IMR-90 (cell line): ENCODE data around the gene EBF4. TPM values are rescaled to one million over a fixed set of nuclear protein-coding genes. Genes with fewer than 3 reads are reported as not detected.

Experiments
- ATAC-seq: fragments of 200-7000 bp; cut with Tn5 transposase; 2 replicates; pipeline ENCODE4 v1.9.1; 2020; ENCODE audit warnings: low read depth, mild to moderate bottlenecking, moderate library complexity
- BruUV-seq: library from RNA; stranded (reverse); fragments of 400-500 nt; replicated peaks from 2 replicates; lab custom pipeline; 2021; lab: Mats Ljungman, UMichigan
- CTCF ChIA-PET: fragments of 300-600 bp; formaldehyde crosslinking; extraction: SDS; loops from one replicate; lab custom pipeline; 2021; ENCODE audit warnings: antibody characterized with exemption; lab: Yijun Ruan, JAX
- POLR2A ChIA-PET: fragments of 300-600 bp; sonication (Branson Sonifier 250); formaldehyde crosslinking; loops from one replicate; lab custom pipeline; 2022; ENCODE audit warnings: antibody characterized with exemption; ENCODE audit not compliant: unreplicated experiment; lab: Charles Lee
- DNase-seq: peaks from one replicate; pipeline ENCODE4 v3.0.0; 2013
- H2AFZ ChIP-seq: replicated peaks from 2 replicates; pipeline ENCODE3; 2013; ENCODE audit warnings: low read length, mild to moderate bottlenecking; ENCODE audit not compliant: poor library complexity
- H2AK5ac ChIP-seq: 2 replicates; pipeline ENCODE4 v1.6.1; 2013; ENCODE audit warnings: low read depth, low read length, inconsistent platforms
- H2AK9ac ChIP-seq: replicated peaks from 2 replicates; pipeline ENCODE3; 2013; ENCODE audit warnings: mild to moderate bottlenecking, low read depth, low read length, moderate library complexity; ENCODE audit not compliant: poor library complexity
- H2BK120ac ChIP-seq: 2 replicates; pipeline ENCODE4 v1.6.1; 2013; ENCODE audit warnings: low read depth, low read length, inconsistent platforms
- H2BK15ac ChIP-seq: 3 replicates; pipeline ENCODE4 v1.6.1; 2013; ENCODE audit warnings: low read depth, low read length, inconsistent platforms
- H2BK20ac ChIP-seq: 2 replicates; pipeline ENCODE4 v1.6.1; 2013; ENCODE audit warnings: low read depth, mild to moderate bottlenecking, inconsistent platforms, low read length, moderate library complexity
- H2BK5ac ChIP-seq: 2 replicates; pipeline ENCODE4 v1.6.1; 2013; ENCODE audit warnings: mild to moderate bottlenecking, low read depth, low read length, inconsistent platforms; ENCODE audit not compliant: poor library complexity, severe bottlenecking
- H3K14ac ChIP-seq: replicated peaks from 2 replicates; pipeline ENCODE4 v1.6.1; 2013; ENCODE audit warnings: low read depth, low read length, inconsistent platforms
- H3K18ac ChIP-seq: 2 replicates; pipeline ENCODE4 v1.6.1; 2013; ENCODE audit warnings: low read depth, low read length, control low read depth
- H3K23ac ChIP-seq: 2 replicates; pipeline ENCODE4 v1.6.1; 2013; ENCODE audit warnings: low read depth, low read length, inconsistent platforms
- H3K27ac ChIP-seq: 2 replicates; pipeline ENCODE4 v1.5.1; 2013; ENCODE audit warnings: mild to moderate bottlenecking, control low read depth, low read length; ENCODE audit not compliant: insufficient read depth
- H3K27me3 ChIP-seq: 2 replicates; pipeline ENCODE4 v1.6.1; 2013; ENCODE audit warnings: low read length; ENCODE audit not compliant: control insufficient read depth, insufficient read depth
- H3K36me3 ChIP-seq: 2 replicates; pipeline ENCODE4 v1.6.1; 2013; ENCODE audit warnings: low read length, mixed read lengths; ENCODE audit not compliant: control insufficient read depth, insufficient read depth
- H3K4ac ChIP-seq: 2 replicates; pipeline ENCODE4 v1.6.1; 2013; ENCODE audit warnings: low read depth, low read length, inconsistent platforms
- H3K4me1 ChIP-seq: 2 replicates; pipeline ENCODE4 v1.6.1; 2013; ENCODE audit warnings: low read length, mixed read lengths; ENCODE audit not compliant: control insufficient read depth, insufficient read depth
- H3K4me2 ChIP-seq: 2 replicates; pipeline ENCODE4 v1.6.1; 2013; ENCODE audit warnings: low read depth, mild to moderate bottlenecking, control low read depth, low read length, moderate library complexity
- H3K4me3 ChIP-seq: 2 replicates; pipeline ENCODE4 v1.5.1; 2013; ENCODE audit warnings: low read depth, mild to moderate bottlenecking, control low read depth, low read length, moderate library complexity; ENCODE audit not compliant: insufficient read depth
- H3K56ac ChIP-seq: 2 replicates; pipeline ENCODE4 v1.6.1; 2013; ENCODE audit warnings: low read length, inconsistent platforms; ENCODE audit not compliant: insufficient read depth; ENCODE audit errors: extremely low read depth
- H3K79me1 ChIP-seq, 2 experiments: 2 replicates each; pipeline ENCODE4 v1.6.1; 2013; ENCODE audit warnings: low read length in 2 of 2, inconsistent platforms in 1 of 2, low read depth in 1 of 2
- H3K9ac ChIP-seq: 2 replicates; pipeline ENCODE4 v1.6.1; 2013; ENCODE audit warnings: low read depth, low read length, control low read depth
- H3K9me1 ChIP-seq: 2 replicates; pipeline ENCODE4 v1.6.1; 2013; ENCODE audit warnings: low read length, inconsistent platforms; ENCODE audit not compliant: insufficient read depth
- H3K9me3 ChIP-seq: 2 replicates; pipeline ENCODE4 v1.6.1; 2013; ENCODE audit warnings: low read length; ENCODE audit not compliant: control insufficient read depth, insufficient read depth
- H4K20me1 ChIP-seq: 2 replicates; pipeline ENCODE4 v1.6.1; 2013; ENCODE audit warnings: low read length, inconsistent platforms; ENCODE audit not compliant: insufficient read depth
- H4K5ac ChIP-seq: 2 replicates; pipeline ENCODE4 v1.6.1; 2013; ENCODE audit warnings: mild to moderate bottlenecking, low read depth, low read length, control low read depth
- H4K8ac ChIP-seq, 2 experiments: 2 replicates each; pipeline ENCODE4 v1.6.1; 2013; ENCODE audit warnings: low read depth in 2 of 2, low read length in 2 of 2, control low read depth in 1 of 2, inconsistent platforms in 1 of 2
- H4K91ac ChIP-seq: 2 replicates; pipeline ENCODE4 v1.6.1; 2013; ENCODE audit warnings: low read depth, low read length, inconsistent platforms; ENCODE audit not compliant: insufficient read depth
- FOS ChIP-seq: fragments of 150-350 bp; IDR thresholded peaks from 2 replicates; pipeline ENCODE4 v1.6.1; 2016; ENCODE audit warnings: low read depth, low read length
- MAZ ChIP-seq: IDR thresholded peaks from 2 replicates; pipeline ENCODE4 v1.6.1; 2012; ENCODE audit warnings: low read depth, mild to moderate bottlenecking, low read length, improper control_type of control experiment, moderate library complexity, borderline replicate concordance
- MXI1 ChIP-seq: IDR thresholded peaks from 2 replicates; pipeline ENCODE4 v1.6.1; 2012; ENCODE audit warnings: low read depth, mild to moderate bottlenecking, low read length, moderate library complexity, borderline replicate concordance
- POLR2A ChIP-seq: IDR thresholded peaks from 2 replicates; pipeline ENCODE4 v1.6.1; 2012; ENCODE audit warnings: mild to moderate bottlenecking, low read depth, low read length
- RCOR1 ChIP-seq: IDR thresholded peaks from 2 replicates; pipeline ENCODE4 v1.6.1; 2012; ENCODE audit warnings: mild to moderate bottlenecking, low read length, improper control_type of control experiment; ENCODE audit not compliant: insufficient replicate concordance
- WGBS, 2 experiments: methylation state at CpG; one replicate each; pipeline versions ENCODE4 v1.1.5 to v1.1.7; 2013; ENCODE audit warnings: missing lambda C conversion rate in 2 of 2; ENCODE audit not compliant: insufficient read length in 1 of 2; ENCODE audit errors: extremely low coverage in 2 of 2; 5-methylcytosine and 5-hydroxymethylcytosine counted together
- dilution Hi-C: fragments of 300-500 bp; cut with HindIII; formaldehyde crosslinking; loops from one replicate; pipeline ENCODE4 v1.14.3; 2018; ENCODE audit warnings: low sequenced_read_pairs; ENCODE audit not compliant: unreplicated experiment
- in situ Hi-C: fragments of 300-500 bp; cut with MboI; formaldehyde crosslinking; loops from 3 replicates; pipeline ENCODE4 v1.14.3; 2019; ENCODE audit warnings: low sequenced_read_pairs, inconsistent platforms, mixed read lengths
- intact Hi-C: fragments of 100-400 bp; cut with micrococcal nuclease; formaldehyde crosslinking; loops from 2 replicates; pipeline ENCODE4 v1.10.0; 2022
- polyA plus RNA-seq, 3 experiments: library from polyadenylated mRNA; depleted of rRNA; stranded (reverse); fragments of >200 nt; gene quantifications; 2 replicates each; pipeline ENCODE4 v1.2.3, GENCODE V29; 2012; ENCODE audit warnings: low replicate concordance in 1 of 3
- total RNA-seq: library from RNA; depleted of rRNA; stranded (reverse); fragments of >200 nt; gene quantifications from 2 replicates; pipeline ENCODE4 v1.2.3, GENCODE V29; 2012
- TF ChIP-seq, protein P1 (sequence below): conservative IDR thresholded peaks from 2 replicates; pipeline ENCODE4 v1.5.1; 2012; ENCODE audit warnings: mild to moderate bottlenecking, low read depth, low read length, improper control_type of control experiment

Gene EBF4
- total and polyA plus RNA-seq, 2 of the 4 experiments (the other 2 are of a cell fraction): 0.18 to 1.1 TPM

DNA sequence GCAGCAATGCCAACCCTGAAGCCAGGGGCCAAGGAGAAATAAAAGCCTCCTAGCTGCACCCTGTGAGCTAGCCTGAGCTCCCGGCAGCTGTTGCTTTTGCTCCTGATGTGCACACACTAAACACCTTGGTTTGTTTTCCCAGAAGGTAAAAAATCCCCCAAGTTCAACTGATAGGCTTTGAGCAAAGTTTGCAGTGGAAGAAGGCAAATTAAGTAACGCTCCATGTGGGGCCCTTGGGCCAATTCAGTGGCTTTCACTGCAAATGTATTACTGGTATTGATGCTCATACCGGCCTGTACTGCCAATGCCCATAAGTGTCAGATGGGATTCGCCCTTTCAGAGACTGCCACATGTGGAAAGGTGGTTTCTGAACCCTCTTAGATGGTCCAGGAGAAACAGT lies 19.1 kb upstream of the EBF4 start:
- in situ Hi-C loops (no loop called here), intact Hi-C loops (no loop called here), dilution Hi-C loops (no loop called here)
- Histone ChIP-seq H3K36me3 (no peaks in the 10 kb centered on the region), H3K18ac (no peak overlapping the region), H3K9ac (no peak overlapping the region), H3K14ac (no peak overlapping the region), H2BK120ac (no peak overlapping the region), H3K4me2 (no peak overlapping the region), H3K79me1 (no peaks in the 10 kb centered on the region), H3K4me1 (no peaks in the 10 kb centered on the region), H4K20me1 (no peaks in the 10 kb centered on the region), H4K5ac (no peak overlapping the region), H3K9me1 (no peaks in the 10 kb centered on the region), H4K91ac (no peak overlapping the region), H2AK5ac (no peak overlapping the region), H2AFZ (peak overlapping the region; percentile 54), H2BK20ac (no peak overlapping the region), H3K4ac (no peak overlapping the region), H3K4me3 (no peak overlapping the region), H2AK9ac (peak overlapping the region; percentile 34), H3K56ac (no peak overlapping the region), H3K23ac (no peak overlapping the region), H2BK5ac (no peak overlapping the region), H3K27ac (no peak overlapping the region), H3K9me3 (no peaks in the 10 kb centered on the region), H4K8ac (no peak overlapping the region), H3K27me3 (peaks cover 22% of the 10 kb centered on the region), H2BK15ac (no peak overlapping the region)
- ChIA-PET CTCF (no interaction called here), POLR2A (no interaction called here)
- no TSS peak for BruUV-seq
- 45% methylated on average over 2 of the region's 4 CpGs; no CpG with 5 or more reads in 1 of the 2 experiments for WGBS, 2 experiments
- no peak for DNase-seq
- ATAC-seq: no peak
- no peak for TF ChIP-seq POLR2A
- no peak for TF ChIP-seq FOS
- TF ChIP-seq MXI1: no peak
- TF ChIP-seq, protein P1, sequence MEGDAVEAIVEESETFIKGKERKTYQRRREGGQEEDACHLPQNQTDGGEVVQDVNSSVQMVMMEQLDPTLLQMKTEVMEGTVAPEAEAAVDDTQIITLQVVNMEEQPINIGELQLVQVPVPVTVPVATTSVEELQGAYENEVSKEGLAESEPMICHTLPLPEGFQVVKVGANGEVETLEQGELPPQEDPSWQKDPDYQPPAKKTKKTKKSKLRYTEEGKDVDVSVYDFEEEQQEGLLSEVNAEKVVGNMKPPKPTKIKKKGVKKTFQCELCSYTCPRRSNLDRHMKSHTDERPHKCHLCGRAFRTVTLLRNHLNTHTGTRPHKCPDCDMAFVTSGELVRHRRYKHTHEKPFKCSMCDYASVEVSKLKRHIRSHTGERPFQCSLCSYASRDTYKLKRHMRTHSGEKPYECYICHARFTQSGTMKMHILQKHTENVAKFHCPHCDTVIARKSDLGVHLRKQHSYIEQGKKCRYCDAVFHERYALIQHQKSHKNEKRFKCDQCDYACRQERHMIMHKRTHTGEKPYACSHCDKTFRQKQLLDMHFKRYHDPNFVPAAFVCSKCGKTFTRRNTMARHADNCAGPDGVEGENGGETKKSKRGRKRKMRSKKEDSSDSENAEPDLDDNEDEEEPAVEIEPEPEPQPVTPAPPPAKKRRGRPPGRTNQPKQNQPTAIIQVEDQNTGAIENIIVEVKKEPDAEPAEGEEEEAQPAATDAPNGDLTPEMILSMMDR: no peak
- no peak for TF ChIP-seq RCOR1
- TF ChIP-seq MAZ: no peak
